ENCODE results near the gene RXFP2. TPM values are rescaled to one million over a fixed set of nuclear protein-coding genes. Genes with fewer than 3 reads are reported as not detected.

Gene RXFP2
- total and polyA plus RNA-seq, 2 donors (not counting 3 experiments of a cell fraction or from before 2014, with no cell fraction given) = not detected

GRCh38 chr13:31768351-31768750 is 29.0 kb downstream of the RXFP2 start:
- ChIA-PET CTCF (interaction anchor here (1.0 to 1.3 kb wide), 2 partner anchors 230 to 344 kb away, joined by 3 read pairs; no protein-coding TSS in a partner anchor), POLR2A (no interaction called here)
- no peaks in the 10 kb centered on the region for H4K20me1 ChIP-seq (replicated peaks; ENCODE audit: control insufficient read depth, extremely low read depth, insufficient read depth, low read length)
- H3K9me1 ChIP-seq (replicated peaks; ENCODE audit: control insufficient read depth, extremely low read depth, insufficient read depth, low read length) = no peaks in the 10 kb centered on the region
- peaks cover 13 to 22% of the 10 kb centered on the region in 2 experiments for H3K27me3 ChIP-seq (ENCODE audit: control insufficient read depth in 2 of 2, insufficient read depth in 2 of 2, low read length in 2 of 2)
- FAIRE-seq = no peak
- H3K9me3 ChIP-seq (replicated peaks; ENCODE audit: control insufficient read depth, insufficient read depth, low read length) = no peaks in the 10 kb centered on the region
- H3K4me3 ChIP-seq (replicated peaks in 1 of 3; ENCODE audit: insufficient read depth in 1 of 3, low read depth in 1 of 3, low read length in 3 of 3) = no peak overlapping the region
- H3K9ac ChIP-seq (replicated peaks; ENCODE audit: extremely low read depth, insufficient read depth, low read length) = no peak overlapping the region
- H3K4me2 ChIP-seq (ENCODE audit: insufficient read depth, low read length) = no peak overlapping the region
- H2AFZ ChIP-seq (ENCODE audit: low read depth, low read length) = no peak overlapping the region
- no peaks in the 10 kb centered on the region for H3K79me2 ChIP-seq (ENCODE audit: control insufficient read depth, insufficient read depth, low read length)
- dilution Hi-C loops (cut with MboI; ENCODE audit: extremely low pct_ligation_motif_present, low sequenced_read_pairs) (no loop called here), intact Hi-C loops (cut with micrococcal nuclease) (no loop called here)
- TF ChIP-seq POLR2AphosphoS5 (IDR thresholded peaks at IDR 0.05; ENCODE audit: insufficient read depth, low read depth, low read length) (no peak), EZH2 (IDR thresholded peaks at IDR 0.05; ENCODE audit: borderline replicate concordance, low read depth, low read length, severe bottlenecking) (no peak), JUN (IDR thresholded peaks at IDR 0.05; ENCODE audit: borderline replicate concordance, insufficient read depth, insufficient read length, low read depth) (no peak), FOS (IDR thresholded peaks at IDR 0.05; ENCODE audit: borderline replicate concordance, insufficient read depth, low read length) (no peak), MYC (IDR thresholded peaks at IDR 0.05; ENCODE audit: low read depth, low read length) (no peak), POLR2A (IDR thresholded peaks at IDR 0.05; ENCODE audit: low read depth, low read length) (no peak), GATA2 (IDR thresholded peaks at IDR 0.05; ENCODE audit: insufficient read depth, insufficient read length, low read depth, low read length) (no peak), MAX (IDR thresholded peaks at IDR 0.05; ENCODE audit: insufficient read depth, insufficient read length) (no peak)
- TF ChIP-seq, protein P1, sequence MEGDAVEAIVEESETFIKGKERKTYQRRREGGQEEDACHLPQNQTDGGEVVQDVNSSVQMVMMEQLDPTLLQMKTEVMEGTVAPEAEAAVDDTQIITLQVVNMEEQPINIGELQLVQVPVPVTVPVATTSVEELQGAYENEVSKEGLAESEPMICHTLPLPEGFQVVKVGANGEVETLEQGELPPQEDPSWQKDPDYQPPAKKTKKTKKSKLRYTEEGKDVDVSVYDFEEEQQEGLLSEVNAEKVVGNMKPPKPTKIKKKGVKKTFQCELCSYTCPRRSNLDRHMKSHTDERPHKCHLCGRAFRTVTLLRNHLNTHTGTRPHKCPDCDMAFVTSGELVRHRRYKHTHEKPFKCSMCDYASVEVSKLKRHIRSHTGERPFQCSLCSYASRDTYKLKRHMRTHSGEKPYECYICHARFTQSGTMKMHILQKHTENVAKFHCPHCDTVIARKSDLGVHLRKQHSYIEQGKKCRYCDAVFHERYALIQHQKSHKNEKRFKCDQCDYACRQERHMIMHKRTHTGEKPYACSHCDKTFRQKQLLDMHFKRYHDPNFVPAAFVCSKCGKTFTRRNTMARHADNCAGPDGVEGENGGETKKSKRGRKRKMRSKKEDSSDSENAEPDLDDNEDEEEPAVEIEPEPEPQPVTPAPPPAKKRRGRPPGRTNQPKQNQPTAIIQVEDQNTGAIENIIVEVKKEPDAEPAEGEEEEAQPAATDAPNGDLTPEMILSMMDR (IDR thresholded peaks at IDR 0.05; ENCODE audit: extremely low read depth in 1 of 2, insufficient read depth in 1 of 2, low read depth in 1 of 2, low read length in 2 of 2) = no peak
- H3K4me1 ChIP-seq (ENCODE audit: control insufficient read depth, extremely low read depth, insufficient read depth, low read length) = peaks cover 6% of the 10 kb centered on the region
- H3K36me3 ChIP-seq (ENCODE audit: control insufficient read depth in 2 of 2, extremely low read depth in 1 of 2, insufficient read depth in 2 of 2, low read length in 2 of 2) = no peaks in the 10 kb centered on the region
- H3K27ac ChIP-seq (ENCODE audit: insufficient read depth, low read depth, low read length) = no peak overlapping the region
- BruUV-seq (replicated peaks) = no TSS peak
- DNase-seq (ENCODE audit: low read depth, low spot score) = no peak

Data from endothelial cell of umbilical vein (primary cell).